H9 (cell line): Measurements from ENCODE around the gene GCN1. TPM values are rescaled to one million over a fixed set of nuclear protein-coding genes. Genes with fewer than 3 reads are reported as not detected.

Experiments used
- DNase-seq: peaks from one replicate; pipeline ENCODE4 v3.0.0-alpha.2; 2017
- H2AFZ ChIP-seq: one replicate; pipeline ENCODE4 v1.6.1; 2013; ENCODE audit warnings: mild to moderate bottlenecking, low read length, control low read depth, moderate library complexity
- H2AK5ac ChIP-seq: 2 replicates; pipeline ENCODE4 v1.6.1; 2013; ENCODE audit warnings: low read length, control low read depth, mixed read lengths; ENCODE audit not compliant: insufficient read length
- H2BK120ac ChIP-seq: one replicate; pipeline ENCODE4 v1.6.1; 2013; ENCODE audit warnings: low read depth, mild to moderate bottlenecking, low read length, control low read depth, inconsistent platforms; ENCODE audit not compliant: poor library complexity, severe bottlenecking
- H2BK12ac ChIP-seq: 2 replicates; pipeline ENCODE4 v1.6.1; 2013; ENCODE audit warnings: low read length, control low read depth, mixed read lengths, low read depth; ENCODE audit not compliant: insufficient read length
- H2BK15ac ChIP-seq: 2 replicates; pipeline ENCODE4 v1.6.1; 2013; ENCODE audit warnings: low read depth, low read length, control low read depth
- H2BK20ac ChIP-seq: one replicate; pipeline ENCODE4 v1.6.1; 2013; ENCODE audit warnings: low read depth, mild to moderate bottlenecking, low read length, control low read depth, inconsistent platforms; ENCODE audit not compliant: poor library complexity, severe bottlenecking
- H2BK5ac ChIP-seq: 2 replicates; pipeline ENCODE4 v1.6.1; 2013; ENCODE audit warnings: low read length, control low read depth, mixed read lengths; ENCODE audit not compliant: insufficient read length
- H3K14ac ChIP-seq: 2 replicates; pipeline ENCODE4 v1.6.1; 2013; ENCODE audit warnings: low read length, control low read depth; ENCODE audit not compliant: insufficient read depth
- H3K18ac ChIP-seq: 2 replicates; pipeline ENCODE4 v1.6.1; 2013; ENCODE audit warnings: low read depth, mild to moderate bottlenecking, mixed read lengths, low read length, control low read depth; ENCODE audit not compliant: insufficient read length
- H3K23ac ChIP-seq: 2 replicates; pipeline ENCODE4 v1.6.1; 2013; ENCODE audit warnings: low read length, control low read depth, mixed read lengths, low read depth; ENCODE audit not compliant: insufficient read length
- H3K23me2 ChIP-seq: 2 replicates; pipeline ENCODE4 v1.6.1; 2013; ENCODE audit warnings: low read depth, mild to moderate bottlenecking, mixed read lengths, low read length, control low read depth; ENCODE audit not compliant: insufficient read length, poor library complexity, severe bottlenecking
- H3K27ac ChIP-seq: 2 replicates; pipeline ENCODE4 v1.5.1; 2013; ENCODE audit warnings: low read length, control low read depth, mixed read lengths, low read depth; ENCODE audit not compliant: insufficient read length
- H3K27me3 ChIP-seq: 2 replicates; pipeline ENCODE4 v1.6.1; 2013; ENCODE audit warnings: low read length, control low read depth, inconsistent platforms; ENCODE audit not compliant: insufficient read depth
- H3K4ac ChIP-seq: 2 replicates; pipeline ENCODE4 v1.6.1; 2013; ENCODE audit warnings: low read depth, mild to moderate bottlenecking, control low read depth, inconsistent platforms, low read length, moderate library complexity
- H3K4me1 ChIP-seq: 2 replicates; pipeline ENCODE4 v1.6.1; 2013; ENCODE audit warnings: low read length, control low read depth, inconsistent platforms; ENCODE audit not compliant: insufficient read depth
- H3K4me2 ChIP-seq: 2 replicates; pipeline ENCODE4 v1.6.1; 2013; ENCODE audit warnings: low read length, control low read depth, mixed read lengths; ENCODE audit not compliant: insufficient read length, insufficient read depth
- H3K56ac ChIP-seq: 2 replicates; pipeline ENCODE4 v1.6.1; 2013; ENCODE audit warnings: low read depth, mild to moderate bottlenecking, mixed read lengths, low read length, control low read depth; ENCODE audit not compliant: insufficient read length
- H3K79me1 ChIP-seq: 2 replicates; pipeline ENCODE4 v1.6.1; 2013; ENCODE audit warnings: low read depth, mild to moderate bottlenecking, moderate library complexity, low read length, control low read depth, inconsistent platforms; ENCODE audit not compliant: insufficient read depth, poor library complexity, severe bottlenecking
- H3K79me2 ChIP-seq: 2 replicates; pipeline ENCODE4 v1.6.1; 2013; ENCODE audit warnings: low read length, control low read depth, inconsistent platforms; ENCODE audit not compliant: insufficient read depth
- H3K9ac ChIP-seq: 2 replicates; pipeline ENCODE4 v1.6.1; 2013; ENCODE audit warnings: low read length, control low read depth, mixed read lengths; ENCODE audit not compliant: insufficient read length; ENCODE audit errors: extremely low read depth
- H3K9me3 ChIP-seq: one replicate; pipeline ENCODE4 v1.6.1; 2013; ENCODE audit warnings: low read depth, low read length, inconsistent platforms; ENCODE audit not compliant: control insufficient read depth
- H3T11ph ChIP-seq: one replicate; pipeline ENCODE4 v1.6.1; 2013; ENCODE audit warnings: mild to moderate bottlenecking, low read length, control low read depth, inconsistent platforms
- H4K20me1 ChIP-seq: one replicate; pipeline ENCODE4 v1.6.1; 2013; ENCODE audit not compliant: control insufficient read depth, insufficient read length, insufficient read depth
- H4K5ac ChIP-seq: 2 replicates; pipeline ENCODE4 v1.6.1; 2013; ENCODE audit warnings: low read depth, mild to moderate bottlenecking, mixed read lengths, low read length, control low read depth; ENCODE audit not compliant: insufficient read length
- H4K8ac ChIP-seq: replicated peaks from 2 replicates; pipeline ENCODE4 v1.6.1; 2013; ENCODE audit warnings: low read length, control low read depth, mixed read lengths, low read depth; ENCODE audit not compliant: insufficient read length
- H4K91ac ChIP-seq: 2 replicates; pipeline ENCODE4 v1.6.1; 2013; ENCODE audit warnings: low read depth, mild to moderate bottlenecking, moderate library complexity, mixed read lengths, low read length, control low read depth; ENCODE audit not compliant: insufficient read length
- H3K27ac Mint-ChIP-seq, 3 experiments: 2 replicates in 2 of 3; 3 replicates in 1 of 3; pipeline ENCODE4 v1.8.0; 2020 to 2021; ENCODE audit warnings: mixed read lengths in 3 of 3, mild to moderate bottlenecking in 1 of 3, moderate library complexity in 1 of 3
- H3K27me3 Mint-ChIP-seq: 2 replicates; pipeline ENCODE4 v1.8.0; 2021; ENCODE audit warnings: low read depth, mild to moderate bottlenecking, moderate library complexity, mixed read lengths
- H3K36me3 Mint-ChIP-seq, 3 experiments: 2 replicates in 2 of 3; 3 replicates in 1 of 3; pipeline ENCODE4 v1.8.0; 2020 to 2021; ENCODE audit warnings: low read depth in 3 of 3, mixed read lengths in 3 of 3; ENCODE audit not compliant: insufficient read depth in 1 of 3
- H3K4me1 Mint-ChIP-seq, 2 experiments: 2 replicates each; pipeline ENCODE4 v1.8.0; 2020; ENCODE audit warnings: mixed read lengths in 2 of 2
- H3K4me3 Mint-ChIP-seq, 2 experiments: 2 replicates in 1 of 2; 3 replicates in 1 of 2; pipeline ENCODE4 v1.8.0; 2020 to 2021; ENCODE audit warnings: mild to moderate bottlenecking in 2 of 2, mixed read lengths in 2 of 2, moderate library complexity in 1 of 2
- H3K9me3 Mint-ChIP-seq, 2 experiments: 2 replicates in 1 of 2; 3 replicates in 1 of 2; pipeline ENCODE4 v1.8.0; 2020; ENCODE audit warnings: mild to moderate bottlenecking in 2 of 2, mixed read lengths in 2 of 2, moderate library complexity in 1 of 2
- WGBS: extraction: QIAGEN DNeasy Blood & Tissue Kit; methylation state at CpG from one replicate; pipeline ENCODE4 v1.1.7; 2013; ENCODE audit warnings: missing lambda C conversion rate, low lambda C conversion rate, mixed read lengths; ENCODE audit not compliant: insufficient read length; ENCODE audit errors: extremely low coverage; 5-methylcytosine and 5-hydroxymethylcytosine counted together
- total RNA-seq: library from RNA; stranded (reverse); gene quantifications from 2 replicates; pipeline ENCODE4 v1.2.1, GENCODE V29; 2021
- TF ChIP-seq, protein P1 (sequence below): fragments of 200-600 bp; sonication (generic); conservative IDR thresholded peaks from 3 replicates; pipeline ENCODE4 v1.8.0; 2021; ENCODE audit warnings: antibody characterized with exemption, mild to moderate bottlenecking

GCN1 gene
- total RNA-seq, 1 experiment from 2014 or later, result 137 TPM

DNA sequence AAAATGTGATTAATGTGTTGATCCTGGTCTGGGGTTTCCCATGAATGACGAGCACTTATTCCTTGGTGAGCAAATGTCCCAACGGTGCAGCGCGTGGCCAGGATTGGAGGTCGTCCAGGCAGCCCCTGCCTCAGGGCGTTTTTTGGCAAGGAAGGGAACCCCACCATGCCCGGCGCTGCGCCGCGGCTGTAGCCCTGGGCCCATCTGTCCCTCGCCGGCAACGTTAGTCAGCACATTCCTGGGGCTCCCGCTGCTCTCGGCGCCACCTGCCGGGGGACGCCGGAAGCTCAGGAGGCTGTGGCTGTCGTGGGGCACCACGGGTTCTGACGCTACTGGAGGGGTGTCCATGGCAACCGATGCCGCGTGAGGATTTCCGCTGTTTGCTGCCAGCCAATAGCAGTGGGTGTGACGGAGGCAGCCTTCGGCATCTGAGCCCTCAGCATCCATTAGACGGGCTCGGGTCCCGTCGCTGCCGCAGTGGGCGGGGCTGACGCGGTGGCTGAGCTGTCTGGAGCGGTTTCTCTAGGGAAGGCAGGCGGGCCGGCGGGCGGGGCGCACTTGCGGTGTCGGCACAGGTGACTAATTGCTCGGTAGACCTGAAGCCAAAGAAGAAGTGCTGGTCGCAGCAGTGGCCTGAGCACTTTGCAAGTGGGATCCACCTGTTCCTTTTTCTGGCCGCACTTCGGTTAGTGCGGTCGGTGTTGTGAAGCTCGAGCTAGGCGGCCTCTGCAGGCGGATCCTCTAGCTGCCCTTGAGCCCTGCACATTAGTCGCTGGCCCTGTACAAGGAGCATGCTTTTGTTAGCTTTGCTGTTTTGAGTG, 107.5 kb downstream of the GCN1 start:
- no peak overlapping the region for H2BK15ac ChIP-seq
- no peak overlapping the region for H2AK5ac ChIP-seq
- H3K79me1 ChIP-seq, result no peaks in the 10 kb centered on the region
- H3K27ac ChIP-seq, result peak overlapping the region; percentile 50
- peak overlapping the region; percentile 91 to 97 (median 97) for H3K27ac Mint-ChIP-seq
- DNase-seq, result peak; percentile 100
- TF ChIP-seq, protein P1, sequence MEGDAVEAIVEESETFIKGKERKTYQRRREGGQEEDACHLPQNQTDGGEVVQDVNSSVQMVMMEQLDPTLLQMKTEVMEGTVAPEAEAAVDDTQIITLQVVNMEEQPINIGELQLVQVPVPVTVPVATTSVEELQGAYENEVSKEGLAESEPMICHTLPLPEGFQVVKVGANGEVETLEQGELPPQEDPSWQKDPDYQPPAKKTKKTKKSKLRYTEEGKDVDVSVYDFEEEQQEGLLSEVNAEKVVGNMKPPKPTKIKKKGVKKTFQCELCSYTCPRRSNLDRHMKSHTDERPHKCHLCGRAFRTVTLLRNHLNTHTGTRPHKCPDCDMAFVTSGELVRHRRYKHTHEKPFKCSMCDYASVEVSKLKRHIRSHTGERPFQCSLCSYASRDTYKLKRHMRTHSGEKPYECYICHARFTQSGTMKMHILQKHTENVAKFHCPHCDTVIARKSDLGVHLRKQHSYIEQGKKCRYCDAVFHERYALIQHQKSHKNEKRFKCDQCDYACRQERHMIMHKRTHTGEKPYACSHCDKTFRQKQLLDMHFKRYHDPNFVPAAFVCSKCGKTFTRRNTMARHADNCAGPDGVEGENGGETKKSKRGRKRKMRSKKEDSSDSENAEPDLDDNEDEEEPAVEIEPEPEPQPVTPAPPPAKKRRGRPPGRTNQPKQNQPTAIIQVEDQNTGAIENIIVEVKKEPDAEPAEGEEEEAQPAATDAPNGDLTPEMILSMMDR, result peak; percentile 95
- no peak overlapping the region for H2BK5ac ChIP-seq
- no peak overlapping the region for H2BK12ac ChIP-seq
- H2BK120ac ChIP-seq, result no peak overlapping the region
- H3K27me3 ChIP-seq, result no peaks in the 10 kb centered on the region
- H3K14ac ChIP-seq, result peak overlapping the region; percentile 68; the same call in 1 of the 2 replicates
- no peaks in the 10 kb centered on the region for H3K79me2 ChIP-seq
- no peaks in the 10 kb centered on the region; a peak in 1 of 5 replicates for H3K9me3 Mint-ChIP-seq
- no peaks in the 10 kb centered on the region for H4K20me1 ChIP-seq
- H3K23ac ChIP-seq, result no peak overlapping the region
- H3K4me1 ChIP-seq, result peaks cover 5% of the 10 kb centered on the region; the same call in 1 of the 2 replicates
- H2AFZ ChIP-seq, result no peak overlapping the region
- no peak overlapping the region for H3K56ac ChIP-seq
- peak overlapping the region; percentile 59 to 78 for H3K4me3 Mint-ChIP-seq
- WGBS, result no CpG with 5 or more reads among the region's 55 CpGs
- no peak overlapping the region for H4K8ac ChIP-seq
- peak overlapping the region; percentile 18 for H3K9ac ChIP-seq
- no peaks in the 10 kb centered on the region for H3K9me3 ChIP-seq
- H3K27me3 Mint-ChIP-seq, result no peaks in the 10 kb centered on the region
- peaks cover 14 to 23% (median 16%) of the 10 kb centered on the region in 3 experiments; a peak in 5 of 7 replicates for H3K36me3 Mint-ChIP-seq
- no peak overlapping the region for H3T11ph ChIP-seq
- H3K4me1 Mint-ChIP-seq, result peaks cover 42 to 45% of the 10 kb centered on the region in 2 experiments
- no peaks in the 10 kb centered on the region for H3K23me2 ChIP-seq
- no peak overlapping the region for H2BK20ac ChIP-seq
- H3K4ac ChIP-seq, result no peak overlapping the region
- peak overlapping the region; percentile 51 for H3K4me2 ChIP-seq
- peak overlapping the region; percentile 38 for H3K18ac ChIP-seq
- no peak overlapping the region for H4K5ac ChIP-seq
- no peak overlapping the region for H4K91ac ChIP-seq
